ENCODE results near the gene GLTP. TPM values are rescaled to one million over a fixed set of nuclear protein-coding genes. Genes with fewer than 3 reads are reported as not detected.

Gene GLTP
- total and polyA plus RNA-seq, 2 of the 4 experiments (the other 2 are of a cell fraction): 34.4 to 58.4 TPM

Small RNA genes within 50 kb of the gene (microRNA-seq; reads per million reads assigned to microRNA genes)
- gene MIR4497 (ENCODE audit: insufficient read depth in 1 of 2, insufficient read length in 1 of 2, unreplicated experiment in 1 of 2) (0 reads per million in 2 experiments), gene RN7SL441P (ENCODE audit: insufficient read depth, insufficient read length) (not detected)

Small RNA genes within 50 kb of the gene (small RNA-seq; reads per million reads assigned to genes)
- 0 reads per million in 5 experiments for gene MIR4497
- 0 reads per million in 5 experiments for gene RN7SL441P

Other genes with a start within 250 kb of the GLTP start
- gene FAM222A, start 166.7 kb downstream of the GLTP start, total RNA-seq (2012; rRNA removed): under 0.01 TPM in 2 replicates
- gene FAM222A, start 166.7 kb downstream of the GLTP start, polyA plus RNA-seq (2012; rRNA removed): 0.32 and 0.43 TPM in 2 replicates
- 1.1 TPM in 2 replicates for gene TRPV4, start 47.1 kb downstream of the GLTP start, total RNA-seq (2012; rRNA removed)
- gene TRPV4, start 47.1 kb downstream of the GLTP start, polyA plus RNA-seq (2012; rRNA removed): 6.1 and 6.6 TPM in 2 replicates
- 6.1 and 11.4 TPM in 2 replicates for gene TCHP, start 19.7 kb upstream of the GLTP start, total RNA-seq (2012; rRNA removed)
- gene TCHP, start 19.7 kb upstream of the GLTP start, polyA plus RNA-seq (2012; rRNA removed): 10.9 and 13.4 TPM in 2 replicates
- gene GIT2, start 115.8 kb upstream of the GLTP start, total RNA-seq (2012; rRNA removed): 60.5 and 71.9 TPM in 2 replicates
- gene GIT2, start 115.8 kb upstream of the GLTP start, polyA plus RNA-seq (2012; rRNA removed): 43.0 and 48.0 TPM in 2 replicates
- gene ANKRD13A, start 118.9 kb upstream of the GLTP start, total RNA-seq (2012; rRNA removed): 364 and 449 TPM in 2 replicates
- gene ANKRD13A, start 118.9 kb upstream of the GLTP start, polyA plus RNA-seq (2012; rRNA removed): 299 and 308 TPM in 2 replicates
- gene C12orf76, start 168.0 kb upstream of the GLTP start, total RNA-seq (2012; rRNA removed): 5.0 and 6.7 TPM in 2 replicates
- gene C12orf76, start 168.0 kb upstream of the GLTP start, polyA plus RNA-seq (2012; rRNA removed): 6.2 and 7.1 TPM in 2 replicates
- 6.1 and 10.6 TPM in 2 replicates for gene IFT81, start 243.8 kb upstream of the GLTP start, total RNA-seq (2012; rRNA removed)
- gene IFT81, start 243.8 kb upstream of the GLTP start, polyA plus RNA-seq (2012; rRNA removed): 6.7 and 8.1 TPM in 2 replicates